Activated B cell treated with CpG ODN at 0.5 μM for 24 hours (primary cell): Measurements from ENCODE around the gene HSP90AA1. TPM values are rescaled to one million over a fixed set of nuclear protein-coding genes. Genes with fewer than 3 reads are reported as not detected.

Experiments used
- ATAC-seq: fragments of 200-7000 bp; cut with Tn5 transposase; one replicate; pipeline ENCODE4 v1.10.0; 2021; ENCODE audit warnings: low read depth, mild to moderate bottlenecking, moderate library complexity
- CTCF ChIA-PET: fragments of 350-600 bp; sonication (Branson Sonifier 250); formaldehyde crosslinking; loops from one replicate; lab custom pipeline; 2021; ENCODE audit warnings: antibody characterized with exemption; lab: Charles Lee
- POLR2A ChIA-PET: fragments of 350-600 bp; sonication (Branson Sonifier 250); formaldehyde crosslinking; loops from one replicate; lab custom pipeline; 2021; ENCODE audit warnings: antibody characterized with exemption; lab: Charles Lee
- DNase-seq: peaks from one replicate; pipeline ENCODE4 v3.0.0; 2022
- H3K27ac Mint-ChIP-seq: one replicate; pipeline ENCODE4 v1.8.0; 2020; ENCODE audit warnings: mixed read lengths
- H3K27me3 Mint-ChIP-seq: one replicate; pipeline ENCODE4 v1.8.0; 2021; ENCODE audit warnings: mixed read lengths
- H3K36me3 Mint-ChIP-seq: one replicate; pipeline ENCODE4 v1.8.0; 2021; ENCODE audit warnings: low read depth, mixed read lengths
- H3K4me1 Mint-ChIP-seq: one replicate; pipeline ENCODE4 v1.8.0; 2021; ENCODE audit warnings: mixed read lengths
- H3K4me3 Mint-ChIP-seq: one replicate; pipeline ENCODE4 v1.8.0; 2020; ENCODE audit warnings: mild to moderate bottlenecking, mixed read lengths
- H3K9me3 Mint-ChIP-seq: one replicate; pipeline ENCODE4 v1.8.0; 2020; ENCODE audit warnings: mixed read lengths
- intact Hi-C: fragments of 100-400 bp; cut with micrococcal nuclease; formaldehyde crosslinking; loops from one replicate; pipeline ENCODE4 v1.15.1; 2024
- total RNA-seq: library from RNA; stranded (reverse); gene quantifications from 2 replicates; pipeline ENCODE4 v1.2.3, GENCODE V29; 2022
- TF ChIP-seq, protein P1 (sequence below): fragments of 200-600 bp; IDR thresholded peaks from one replicate; pipeline ENCODE4 v1.8.0; 2022; ENCODE audit warnings: antibody characterized with exemption, mild to moderate bottlenecking

Gene HSP90AA1
- total RNA-seq, 1 donor from 2014 or later = 435 TPM

GRCh38 chr14:102097441-102098135, 10.7 kb upstream of the HSP90AA1 start:
- POLR2A ChIA-PET = interaction anchor here (1.1 to 1.4 kb wide), 3 partner anchors 9 to 390 kb away, joined by 3 to 5 read pairs (median 3); partner anchors contain the start of gene WDR20
- CTCF ChIA-PET = interaction anchor here (1.3 to 2.3 kb wide), 7 partner anchors 9 to 390 kb away, joined by 3 to 20 read pairs (median 9); no protein-coding TSS in a partner anchor
- TF ChIP-seq, protein P1, sequence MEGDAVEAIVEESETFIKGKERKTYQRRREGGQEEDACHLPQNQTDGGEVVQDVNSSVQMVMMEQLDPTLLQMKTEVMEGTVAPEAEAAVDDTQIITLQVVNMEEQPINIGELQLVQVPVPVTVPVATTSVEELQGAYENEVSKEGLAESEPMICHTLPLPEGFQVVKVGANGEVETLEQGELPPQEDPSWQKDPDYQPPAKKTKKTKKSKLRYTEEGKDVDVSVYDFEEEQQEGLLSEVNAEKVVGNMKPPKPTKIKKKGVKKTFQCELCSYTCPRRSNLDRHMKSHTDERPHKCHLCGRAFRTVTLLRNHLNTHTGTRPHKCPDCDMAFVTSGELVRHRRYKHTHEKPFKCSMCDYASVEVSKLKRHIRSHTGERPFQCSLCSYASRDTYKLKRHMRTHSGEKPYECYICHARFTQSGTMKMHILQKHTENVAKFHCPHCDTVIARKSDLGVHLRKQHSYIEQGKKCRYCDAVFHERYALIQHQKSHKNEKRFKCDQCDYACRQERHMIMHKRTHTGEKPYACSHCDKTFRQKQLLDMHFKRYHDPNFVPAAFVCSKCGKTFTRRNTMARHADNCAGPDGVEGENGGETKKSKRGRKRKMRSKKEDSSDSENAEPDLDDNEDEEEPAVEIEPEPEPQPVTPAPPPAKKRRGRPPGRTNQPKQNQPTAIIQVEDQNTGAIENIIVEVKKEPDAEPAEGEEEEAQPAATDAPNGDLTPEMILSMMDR = no peak
- Mint-ChIP-seq H3K9me3 (no peaks in the 10 kb centered on the region), H3K27ac (no peak overlapping the region), H3K4me3 (no peak overlapping the region), H3K36me3 (no peaks in the 10 kb centered on the region), H3K27me3 (no peaks in the 10 kb centered on the region), H3K4me1 (peaks cover 6% of the 10 kb centered on the region)
- ATAC-seq = no peak
- DNase-seq = no peak
- intact Hi-C loops = loop anchor here (5.0 kb wide), 1 partner anchor 325 kb away; no protein-coding TSS in a partner anchor

- POLR2A ChIA-PET = interaction anchor here (0.5 to 1.4 kb wide), 5 partner anchors 9 to 390 kb away, joined by 3 to 13 read pairs (median 5); partner anchors contain the start of genes CINP, TECPR2 and WDR20
- intact Hi-C loops = loop anchor here (1.0 to 5.0 kb wide), 5 partner anchors 33 to 389 kb away; no protein-coding TSS in a partner anchor
- CTCF ChIA-PET = interaction anchor here (0.8 to 2.3 kb wide), 15 partner anchors 9 to 389 kb away, joined by 3 to 20 read pairs (median 5); partner anchors contain the start of gene HSP90AA1
- no peak overlapping the region for H3K27ac Mint-ChIP-seq
- ATAC-seq (peak; percentile 56), DNase-seq (peak; percentile 46)
- no peaks in the 10 kb centered on the region for H3K27me3 Mint-ChIP-seq
- no peak overlapping the region for H3K4me3 Mint-ChIP-seq
- no peaks in the 10 kb centered on the region for H3K36me3 Mint-ChIP-seq
- TF ChIP-seq, protein P1 = no peak
- H3K4me1 Mint-ChIP-seq = peaks cover 4% of the 10 kb centered on the region
- no peaks in the 10 kb centered on the region for H3K9me3 Mint-ChIP-seq
Observed at GRCh38 chr14:102096569-102097188, 9.8 kb upstream of the HSP90AA1 start.

DNA sequence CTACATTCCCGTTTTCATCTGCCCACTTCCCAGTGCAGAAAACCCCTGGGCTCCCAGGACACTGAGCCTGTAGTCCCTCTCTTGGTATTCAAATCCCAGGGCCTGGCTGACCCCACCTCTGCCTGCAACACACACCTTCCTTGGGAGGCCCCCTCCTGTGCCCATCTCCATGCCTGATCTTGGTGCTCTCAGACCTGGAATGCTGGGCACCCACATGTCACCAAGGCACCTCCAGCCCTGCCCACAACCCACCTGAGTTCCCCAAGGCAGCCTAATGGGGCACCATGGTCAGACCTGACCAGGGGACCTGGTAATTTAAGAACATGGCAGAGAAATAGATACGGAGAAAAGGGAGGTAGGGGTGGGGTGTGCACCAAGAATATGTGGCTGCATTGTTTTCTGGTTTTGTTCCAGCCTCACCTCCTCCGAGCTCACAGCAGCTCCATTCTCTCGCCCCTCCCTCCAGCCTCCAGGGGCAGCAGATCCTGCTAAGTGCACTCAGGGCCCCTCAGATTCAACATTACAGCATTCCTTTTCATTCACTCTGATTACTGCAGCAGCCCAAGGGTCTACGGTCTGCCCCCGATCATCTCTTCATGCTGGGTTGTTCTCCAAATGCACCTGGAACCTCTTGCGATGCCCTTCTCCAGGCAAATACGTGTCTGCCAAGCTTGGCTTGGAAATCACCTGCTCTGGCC, 9.2 kb upstream of the HSP90AA1 start:
- no peaks in the 10 kb centered on the region for H3K36me3 Mint-ChIP-seq
- H3K9me3 Mint-ChIP-seq = no peaks in the 10 kb centered on the region
- intact Hi-C loops = loop anchor here (1.0 to 5.0 kb wide), 5 partner anchors 33 to 389 kb away; no protein-coding TSS in a partner anchor
- no peak overlapping the region for H3K27ac Mint-ChIP-seq
- TF ChIP-seq, protein P1 = no peak
- H3K27me3 Mint-ChIP-seq = no peaks in the 10 kb centered on the region
- ChIA-PET CTCF (interaction anchor here (0.8 to 2.3 kb wide), 15 partner anchors 8 to 389 kb away, joined by 3 to 20 read pairs (median 5); partner anchors contain the start of gene HSP90AA1), POLR2A (interaction anchor here (1.1 kb wide), 1 partner anchor 267 kb away, joined by 5 read pairs; the partner anchor contains the start of genes CINP and TECPR2)
- peaks cover 4% of the 10 kb centered on the region for H3K4me1 Mint-ChIP-seq
- DNase-seq = no peak
- H3K4me3 Mint-ChIP-seq = no peak overlapping the region
- no peak for ATAC-seq

DNA sequence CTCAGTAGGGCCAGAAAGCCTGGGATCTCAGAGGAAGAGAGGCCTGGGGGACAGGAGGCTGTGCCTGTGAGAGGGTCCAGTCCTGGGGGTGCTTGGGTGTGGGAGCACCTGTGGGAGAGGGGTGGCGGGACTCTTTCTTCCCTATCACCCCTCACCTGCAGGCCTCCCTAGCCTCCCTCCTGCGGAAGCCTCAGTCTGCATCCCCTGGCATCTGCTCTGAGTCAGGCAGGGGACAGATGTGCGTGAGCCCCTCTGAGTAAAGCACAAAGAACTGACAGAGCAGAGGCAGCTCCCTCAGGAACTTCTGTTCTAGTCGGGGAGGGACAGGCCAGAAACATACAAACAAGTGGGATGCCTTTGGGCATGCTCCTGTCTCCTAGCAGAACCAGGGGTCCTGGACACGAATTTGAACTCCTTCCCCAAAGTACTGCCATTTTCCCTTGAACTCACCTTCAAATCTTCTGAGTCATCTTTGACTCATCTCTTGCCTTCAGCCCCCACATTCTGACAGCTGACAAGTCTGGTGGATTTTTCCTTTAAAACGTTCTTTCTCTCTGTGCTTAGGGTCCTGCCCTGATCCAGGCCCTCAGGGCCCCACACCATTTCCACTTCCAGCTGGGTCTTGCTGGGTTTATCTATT, 8.5 kb upstream of the HSP90AA1 start:
- ATAC-seq (no peak), DNase-seq (no peak)
- H3K4me3 Mint-ChIP-seq = no peak overlapping the region
- TF ChIP-seq, protein P1 = no peak
- intact Hi-C loops = loop anchor here (5.0 kb wide), 1 partner anchor 323 kb away; no protein-coding TSS in a partner anchor
- ChIA-PET POLR2A (interaction anchor here (1.1 kb wide), 1 partner anchor 268 kb away, joined by 5 read pairs; the partner anchor contains the start of genes CINP and TECPR2), CTCF (interaction anchor here (1.5 to 2.3 kb wide), 4 partner anchors 11 to 249 kb away, joined by 3 to 18 read pairs (median 10); no protein-coding TSS in a partner anchor)
- H3K27ac Mint-ChIP-seq = no peak overlapping the region
- H3K9me3 Mint-ChIP-seq = no peaks in the 10 kb centered on the region
- H3K4me1 Mint-ChIP-seq = peaks cover 4% of the 10 kb centered on the region
- H3K36me3 Mint-ChIP-seq = no peaks in the 10 kb centered on the region
- H3K27me3 Mint-ChIP-seq = no peaks in the 10 kb centered on the region
